Activated T-cell treated with anti-CD3 and anti-CD28 coated beads for 24 hours (primary cell): ENCODE measurements around the gene CUX1.

ENCODE experiments used
- DNase-seq: peaks from one replicate; pipeline ENCODE4 v3.0.0-alpha.2; 2020; ENCODE audit warnings: low read depth

CUX1 gene

DNA sequence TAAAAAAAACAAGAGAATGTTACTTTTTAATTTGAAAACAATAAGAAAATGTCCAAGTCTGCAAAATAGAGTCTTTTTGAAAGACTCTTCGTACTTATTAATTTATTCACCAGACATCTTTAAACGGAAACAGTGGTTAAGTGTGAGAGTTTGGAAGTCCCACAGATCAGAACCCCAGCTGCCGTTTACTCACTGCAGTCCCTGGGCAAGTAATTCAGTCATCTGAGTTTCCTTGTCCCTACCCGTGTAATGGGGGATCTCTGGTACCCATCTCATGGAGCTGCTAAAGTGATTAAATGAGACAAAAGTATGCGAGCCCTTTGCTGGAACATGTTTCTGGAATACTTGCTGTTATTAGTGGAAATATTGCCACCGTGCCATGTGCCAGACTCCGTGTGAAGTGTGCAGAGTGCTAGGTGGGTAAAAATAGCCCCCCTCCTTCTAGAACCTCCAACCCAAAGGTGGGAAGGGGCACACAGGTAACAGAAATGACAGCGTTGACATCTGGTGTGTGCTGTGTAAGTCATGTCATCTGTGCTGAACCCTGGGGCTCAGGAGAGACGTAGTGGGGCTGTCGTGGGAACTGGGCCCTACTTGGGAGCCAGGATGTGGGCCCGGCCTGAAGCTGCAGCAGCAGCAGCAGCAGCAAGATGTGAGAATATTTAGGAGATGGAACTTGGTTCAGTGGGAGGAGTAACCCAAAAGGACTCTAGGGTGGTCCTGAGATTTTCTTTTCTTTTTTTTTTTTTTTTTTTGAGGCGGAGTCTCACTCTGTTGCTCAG is 140.5 kb downstream of the CUX1 start:
- no peak for DNase-seq

DNA sequence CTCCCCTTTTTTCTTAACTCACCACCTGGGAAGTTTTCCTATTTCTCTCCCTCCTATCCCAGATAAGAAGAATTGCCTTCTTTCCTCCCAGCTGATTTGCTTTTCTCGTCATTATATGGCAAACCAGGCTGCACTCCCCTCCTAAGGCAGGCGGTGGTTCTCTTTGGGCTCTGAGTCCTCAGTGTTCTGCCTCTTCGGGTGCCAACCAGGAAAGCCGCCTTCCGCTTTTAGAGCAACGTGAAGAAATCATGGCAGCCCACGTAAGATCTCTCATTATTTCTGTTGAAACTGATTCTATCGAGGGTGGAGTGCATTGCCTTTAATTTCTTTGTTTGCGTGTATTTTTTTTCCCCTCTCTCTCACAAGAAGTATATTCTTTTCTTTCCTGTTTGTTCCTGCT is 141.9 kb downstream of the CUX1 start:
- no peak for DNase-seq

DNA sequence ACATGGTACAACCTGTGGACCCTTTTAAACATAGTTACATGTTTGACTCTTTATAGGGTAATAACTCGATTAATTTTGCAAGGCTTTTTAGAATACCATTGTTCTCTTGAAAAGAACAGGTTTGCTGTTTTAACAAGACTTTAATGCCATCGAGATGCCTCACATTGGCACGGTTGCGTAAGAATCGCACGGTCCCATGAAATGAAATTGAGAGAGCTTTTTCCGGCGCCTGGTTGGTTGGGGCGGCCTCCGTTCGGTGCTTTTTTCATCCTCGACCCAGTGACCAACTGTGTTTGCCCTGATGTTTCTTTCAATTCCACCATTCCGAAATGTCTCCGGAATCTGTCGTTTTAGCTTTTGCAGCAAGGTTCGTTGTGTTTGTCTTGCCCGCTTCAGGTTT is 142.4 kb downstream of the CUX1 start:
- no peak for DNase-seq

DNA sequence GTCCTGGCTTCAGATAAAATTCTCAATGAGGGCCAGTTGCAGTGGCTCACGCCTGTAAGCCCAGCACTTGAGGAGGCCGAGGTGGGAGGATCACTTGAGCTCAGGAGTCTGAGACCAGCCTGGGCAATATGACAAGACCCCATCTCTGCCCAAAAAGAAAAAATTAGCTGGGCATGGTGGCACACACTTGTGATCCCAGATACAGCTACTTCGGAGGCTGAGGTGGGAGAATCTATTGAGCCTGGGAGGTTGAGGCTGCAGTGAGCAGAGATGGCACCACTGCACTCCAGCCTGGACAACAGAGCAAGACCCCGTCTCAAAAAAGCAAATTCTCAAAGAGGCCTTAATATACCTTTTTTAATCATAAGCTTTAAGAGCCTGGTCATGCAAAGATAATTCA is 142.9 kb downstream of the CUX1 start:
- no peak for DNase-seq

DNA sequence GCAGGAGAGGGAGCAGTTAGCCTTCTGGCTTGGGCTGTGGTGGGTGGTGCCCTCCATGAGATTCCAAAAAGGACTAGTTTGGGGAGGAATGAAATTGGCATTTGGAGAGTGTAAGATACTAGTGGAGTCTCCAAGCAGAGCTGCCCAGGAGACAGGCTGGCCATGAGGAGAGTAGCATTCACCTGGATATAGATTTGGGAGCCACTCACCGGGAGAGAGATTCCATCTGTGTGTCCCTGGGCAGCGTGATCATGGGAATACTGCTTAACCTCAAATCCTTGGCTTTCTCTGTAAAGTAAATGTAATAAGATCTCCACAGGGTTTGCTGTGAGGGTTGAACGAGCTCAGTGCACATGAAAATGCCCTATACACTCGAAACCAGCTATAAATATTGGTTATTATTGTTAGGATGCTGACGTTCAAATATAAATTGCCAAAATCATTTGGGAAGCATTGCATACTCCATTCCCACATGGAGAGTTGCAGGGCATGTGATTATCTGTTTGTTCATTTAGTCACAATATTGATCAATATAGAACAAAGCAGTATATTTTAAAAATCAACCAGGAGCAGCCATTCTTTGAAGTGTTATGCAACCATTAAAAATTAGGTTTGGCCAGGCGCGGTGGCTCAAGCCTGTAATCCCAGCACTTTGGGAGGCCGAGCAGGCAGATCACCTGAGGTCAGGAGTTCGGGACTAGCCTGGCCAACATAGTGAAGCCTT is 143.7 kb downstream of the CUX1 start:
- no peak for DNase-seq

DNA sequence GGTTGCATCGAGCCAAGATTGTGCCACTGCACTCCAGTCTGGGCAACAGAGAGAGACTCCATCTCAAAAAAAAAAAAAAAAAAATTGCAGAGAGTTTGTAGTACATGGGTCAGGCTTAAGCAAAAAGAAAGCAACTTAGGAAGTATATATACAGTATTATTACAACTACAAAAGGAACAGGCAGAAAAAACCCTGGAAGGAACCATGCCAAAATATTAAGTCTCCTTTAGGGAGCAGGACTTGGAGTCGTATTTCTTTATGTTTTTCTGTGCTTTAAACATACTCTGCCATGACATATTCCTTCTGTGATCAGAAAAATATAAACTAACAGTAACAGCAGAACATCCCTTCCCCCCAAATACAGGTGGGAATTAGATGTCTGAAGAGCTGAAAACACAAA is 144.4 kb downstream of the CUX1 start:
- no peak for DNase-seq

DNA sequence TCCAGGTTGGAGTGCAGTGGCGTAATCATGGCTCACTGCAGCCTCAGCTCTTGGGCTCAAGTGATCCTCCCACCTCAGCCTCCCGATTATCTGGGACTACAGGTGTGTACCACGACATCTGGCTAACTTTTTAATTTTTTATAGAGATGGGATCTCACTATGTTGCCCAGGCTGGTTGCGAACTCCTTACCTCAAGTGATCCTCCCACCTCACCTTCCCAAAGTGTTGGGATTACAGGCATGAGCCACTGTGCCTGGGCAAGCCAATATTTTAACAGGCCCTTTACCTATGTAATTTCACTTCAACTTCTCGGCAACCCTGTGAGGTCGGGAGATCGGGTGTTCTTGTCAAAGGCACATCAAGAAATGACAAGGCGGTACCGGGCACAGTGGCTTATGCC is 146.3 kb downstream of the CUX1 start:
- DNase-seq: no peak

DNA sequence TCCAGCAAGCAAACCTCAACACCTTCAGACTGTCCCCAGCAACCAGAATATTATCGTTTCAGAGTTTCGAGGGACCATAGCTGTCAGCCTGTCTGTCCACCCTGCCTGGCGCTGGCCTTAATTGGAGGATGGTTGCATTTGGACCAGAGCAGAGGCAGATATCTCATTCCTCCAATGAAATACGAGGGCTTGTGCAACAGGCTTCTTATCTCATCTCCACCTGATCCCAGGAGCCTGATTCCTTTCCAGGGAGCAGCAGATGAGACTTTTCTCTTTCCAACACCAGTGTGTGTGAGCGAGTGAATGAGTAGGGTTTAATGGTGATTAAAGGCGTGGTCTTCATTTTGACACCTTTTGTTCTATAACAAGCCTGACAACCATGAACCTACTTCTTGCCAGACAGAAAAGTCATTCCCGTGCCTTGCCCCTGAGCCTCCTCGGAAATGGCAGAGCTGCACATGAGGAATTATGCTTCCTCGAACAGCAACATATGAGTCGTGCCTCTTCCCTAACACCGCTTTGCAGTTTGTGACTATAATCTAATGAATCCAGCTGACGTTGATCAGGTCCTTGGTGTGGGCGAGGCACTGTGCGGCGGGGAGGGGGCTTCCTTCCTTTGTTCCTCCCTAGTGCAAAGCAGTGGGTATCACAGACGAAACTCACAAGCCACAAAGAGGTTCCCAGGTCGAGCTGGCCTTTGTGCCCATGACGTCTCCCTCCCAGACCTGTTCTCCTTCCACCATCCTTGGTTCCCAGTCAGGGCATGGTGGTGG is 147.4 kb downstream of the CUX1 start:
- no peak for DNase-seq

DNA sequence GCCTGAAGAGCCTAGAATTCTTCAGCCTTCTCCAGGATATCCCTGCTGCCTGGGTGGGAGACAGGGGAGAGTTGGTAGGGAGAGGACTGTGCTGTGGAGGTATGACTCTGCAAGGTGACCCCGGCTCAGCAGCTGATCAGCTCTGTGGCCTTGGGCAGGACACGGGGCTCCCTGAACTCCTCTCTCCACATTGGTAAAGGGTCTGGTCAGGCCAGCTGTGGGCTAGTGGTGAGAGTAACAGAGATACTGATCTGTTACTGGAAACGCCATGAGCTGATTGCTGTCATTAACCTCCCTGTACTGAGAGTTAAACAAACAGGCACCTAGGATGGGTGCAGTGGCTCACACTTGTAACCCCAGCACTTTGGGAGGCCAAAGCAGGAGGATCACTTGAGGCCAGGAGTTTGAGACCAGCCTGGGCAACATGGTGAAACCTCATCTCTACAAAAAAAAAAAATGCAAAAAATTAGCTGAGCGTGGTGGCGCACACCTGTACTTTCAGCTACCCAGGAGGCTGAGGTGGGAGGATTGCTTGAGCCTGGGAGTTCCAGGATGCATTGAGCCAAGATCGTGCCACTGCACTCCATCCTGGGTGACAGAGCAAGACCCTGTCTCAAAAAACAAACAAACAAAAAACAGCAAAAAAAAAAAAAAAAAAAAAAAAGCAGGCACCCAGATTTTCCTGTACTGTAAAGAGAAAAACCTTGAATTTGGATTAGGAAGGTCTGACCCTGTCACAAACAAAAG is 151.5 kb downstream of the CUX1 start:
- no peak for DNase-seq

DNA sequence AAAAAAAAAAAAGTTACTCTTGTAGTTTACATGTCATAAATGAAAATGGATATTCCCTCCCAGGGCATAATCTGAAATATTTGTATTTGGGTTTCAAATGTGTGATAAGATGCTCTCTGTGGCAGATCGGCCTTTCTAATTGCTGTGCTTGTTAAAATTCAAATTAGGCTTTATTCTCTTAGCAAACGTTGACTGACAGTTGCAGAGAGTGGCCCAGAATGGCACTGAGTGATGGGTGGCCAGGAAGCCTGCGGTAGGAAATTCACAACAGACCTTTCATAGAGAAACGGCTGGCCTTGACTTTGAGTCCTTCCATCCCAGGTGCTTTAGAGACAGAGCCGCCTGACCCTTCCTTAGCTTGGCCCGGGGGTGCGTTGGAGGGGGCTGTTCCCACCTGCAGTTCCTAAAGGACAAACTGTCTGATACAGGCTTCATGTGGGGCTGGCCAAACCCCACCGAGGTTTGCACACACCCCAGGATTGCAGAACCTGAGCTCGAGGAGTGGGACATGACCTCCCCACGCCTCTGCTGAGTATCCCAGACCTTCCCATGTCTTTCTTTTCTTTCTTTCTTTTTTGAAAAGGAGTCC is 152.7 kb downstream of the CUX1 start:
- DNase-seq: no peak

DNA sequence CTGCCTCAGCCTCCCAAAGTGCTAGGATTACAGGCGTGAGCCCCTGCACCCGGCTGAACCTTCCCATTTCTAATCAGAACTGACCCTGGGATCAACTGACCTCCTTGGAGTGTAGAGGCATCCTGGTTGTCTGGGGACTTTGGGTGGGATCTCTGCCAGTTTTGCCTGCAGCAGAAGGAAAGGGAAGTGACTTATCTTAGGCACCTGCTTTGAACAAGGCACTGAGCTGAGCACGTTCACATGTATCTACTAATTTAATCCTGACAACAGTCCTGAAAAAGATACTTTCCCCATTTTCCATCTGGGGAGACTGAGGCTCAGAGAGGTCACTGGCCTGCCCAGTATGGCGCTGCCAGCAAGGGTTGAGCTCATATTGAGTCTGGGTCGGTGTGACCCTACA is 153.4 kb downstream of the CUX1 start:
- no peak for DNase-seq

DNA sequence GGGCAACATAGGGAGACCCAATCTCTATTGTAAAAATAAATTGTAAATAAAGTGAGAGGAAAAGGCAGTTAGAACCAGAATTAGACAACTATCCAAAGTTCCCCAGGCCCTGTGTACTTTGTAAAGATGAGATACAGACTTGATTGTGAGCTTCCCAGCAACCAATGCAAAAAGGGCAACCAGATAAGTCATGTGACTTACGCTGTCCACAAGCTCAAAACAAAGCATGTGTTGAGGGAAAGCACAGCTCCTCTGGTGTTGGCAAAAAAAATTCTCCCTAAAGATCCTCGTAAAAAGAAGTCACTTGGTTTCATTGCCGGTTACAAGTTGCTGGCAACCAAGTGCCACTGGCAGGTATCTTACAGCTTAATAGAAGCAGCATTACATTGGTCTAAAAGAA is 154.0 kb downstream of the CUX1 start:
- DNase-seq: no peak

DNA sequence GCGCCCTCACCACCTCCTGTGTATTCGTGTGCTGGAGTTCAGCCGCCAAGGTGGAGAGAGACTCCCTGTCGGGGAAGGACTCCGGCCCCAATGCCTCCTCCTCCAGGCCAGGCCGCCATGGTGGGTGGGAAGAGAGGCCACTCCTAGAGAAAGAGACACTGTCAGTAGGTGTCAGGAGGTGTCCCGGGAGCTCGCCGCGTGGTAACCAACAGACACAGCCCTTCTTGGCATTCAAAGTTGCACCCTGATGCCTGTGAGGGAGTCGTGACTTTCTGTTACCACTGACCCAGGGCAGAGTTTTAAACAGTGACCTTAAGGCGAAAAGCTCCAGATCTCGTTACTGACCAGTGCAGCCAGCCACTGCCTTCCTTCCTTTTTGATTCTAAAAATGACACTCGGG is 155.2 kb downstream of the CUX1 start:
- DNase-seq: no peak

DNA sequence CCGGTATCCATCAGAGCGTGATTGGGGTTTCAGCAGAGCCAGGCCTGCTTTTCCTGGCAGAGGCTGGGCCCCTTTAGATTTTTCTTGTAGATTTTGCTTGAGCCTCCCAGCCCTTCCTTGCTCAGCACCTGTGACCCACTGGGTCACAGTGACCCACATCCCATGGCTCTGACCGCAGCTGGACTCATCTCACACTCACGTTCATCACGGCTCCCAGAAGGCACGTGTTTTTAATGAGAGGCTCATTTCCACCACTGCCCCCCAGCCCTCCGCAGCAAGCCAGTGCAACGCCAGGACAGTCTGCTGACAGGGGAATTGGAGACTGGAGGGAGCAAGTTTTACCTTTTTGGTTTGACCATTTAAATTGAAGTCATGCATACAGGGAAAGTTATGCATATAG is 155.7 kb downstream of the CUX1 start:
- no peak for DNase-seq

DNA sequence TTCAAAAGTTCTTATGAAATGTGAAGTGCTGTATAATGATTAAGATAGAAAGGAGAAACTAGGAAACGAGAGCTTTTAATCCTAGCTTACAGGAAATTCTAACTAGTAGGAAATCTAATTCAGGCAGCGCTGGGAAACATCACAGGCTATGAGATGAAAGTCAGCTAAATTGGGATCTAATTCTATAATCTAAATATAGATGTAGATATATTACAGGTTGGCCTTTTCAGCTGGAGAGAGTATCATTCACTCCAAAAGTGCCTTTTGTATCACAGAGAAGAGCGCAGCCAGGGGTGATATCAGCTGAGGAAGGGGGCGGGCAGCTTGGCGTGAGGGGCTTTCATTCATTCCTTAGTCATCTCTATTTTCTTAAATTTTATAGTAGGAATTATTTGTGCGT is 157.0 kb downstream of the CUX1 start:
- DNase-seq: no peak

DNA sequence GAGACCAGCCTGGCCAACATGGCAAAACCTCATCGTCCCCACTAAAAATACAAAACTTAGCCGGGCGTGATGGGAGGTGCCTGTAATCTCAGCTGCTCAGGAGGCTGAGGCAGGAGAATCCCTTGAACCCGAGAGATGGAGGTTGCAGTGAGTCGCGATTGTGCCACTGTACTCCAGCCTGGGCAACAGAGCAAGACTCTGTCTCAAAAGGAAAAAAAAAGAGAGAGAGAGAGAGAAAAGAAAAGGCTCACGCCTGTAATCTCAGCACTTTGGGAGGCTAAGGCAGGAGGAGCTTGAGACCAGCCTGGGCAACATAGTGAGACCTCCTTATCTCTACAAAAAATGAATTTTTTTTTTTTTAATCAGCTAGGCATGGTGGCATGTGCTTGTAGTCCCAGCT is 157.6 kb downstream of the CUX1 start:
- DNase-seq: no peak

DNA sequence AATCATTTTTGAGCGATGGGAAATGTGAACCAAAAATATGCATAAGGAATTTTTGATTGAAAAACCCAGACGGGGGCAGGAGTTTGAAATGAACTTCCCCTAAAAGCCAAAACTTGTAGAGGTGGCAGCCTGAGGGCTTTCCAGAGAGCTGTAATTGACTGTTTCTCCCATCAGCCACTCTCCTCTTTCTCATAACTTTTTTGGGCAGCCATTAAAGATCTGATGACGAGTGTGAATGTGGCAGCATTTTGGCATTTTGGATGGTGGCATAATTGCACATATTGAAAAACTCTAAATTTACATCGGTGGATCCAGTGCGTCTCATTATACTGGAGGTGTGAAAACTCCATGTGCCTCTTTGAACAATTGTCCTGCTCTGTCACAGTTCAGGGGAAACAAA is 159.0 kb downstream of the CUX1 start:
- DNase-seq: no peak

DNA sequence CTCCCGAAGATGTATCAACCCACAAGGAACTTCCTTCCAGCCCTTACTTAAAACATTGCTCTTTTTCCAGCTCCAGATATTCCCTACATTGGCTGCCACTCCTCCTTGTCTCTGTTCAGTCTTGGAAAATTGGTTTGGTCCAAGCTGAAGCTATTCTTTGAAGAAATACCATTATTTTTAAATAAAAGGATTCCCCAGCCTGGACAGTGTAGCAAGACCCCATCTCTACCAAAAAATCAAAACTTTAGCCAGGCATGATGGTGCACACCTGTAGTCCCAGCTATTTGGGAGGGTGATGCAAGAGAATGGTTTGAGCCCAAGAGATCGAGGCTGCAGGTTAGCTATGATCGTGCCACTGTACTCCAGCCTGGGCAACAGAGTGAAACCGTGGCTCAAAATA is 159.8 kb downstream of the CUX1 start:
- DNase-seq: no peak

DNA sequence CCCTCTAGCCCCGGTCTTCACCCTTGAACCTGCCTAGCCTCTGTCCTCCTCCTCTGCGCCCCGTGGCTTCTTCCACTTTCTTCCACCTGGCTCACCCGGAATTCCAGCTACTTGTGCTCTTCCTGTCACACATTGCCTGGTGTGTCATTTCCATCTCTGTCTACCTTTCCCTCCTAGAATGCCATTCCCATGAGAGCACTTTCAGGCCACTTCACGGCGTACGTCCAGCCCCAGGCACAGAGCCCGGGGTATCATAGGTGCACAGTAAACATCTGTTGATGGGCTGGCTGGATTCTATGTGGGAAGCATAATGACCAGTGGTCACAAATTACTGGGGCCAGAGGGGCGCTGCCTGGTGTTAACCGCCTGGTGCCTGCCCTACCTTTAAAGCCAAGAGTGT is 161.3 kb downstream of the CUX1 start:
- no peak for DNase-seq

DNA sequence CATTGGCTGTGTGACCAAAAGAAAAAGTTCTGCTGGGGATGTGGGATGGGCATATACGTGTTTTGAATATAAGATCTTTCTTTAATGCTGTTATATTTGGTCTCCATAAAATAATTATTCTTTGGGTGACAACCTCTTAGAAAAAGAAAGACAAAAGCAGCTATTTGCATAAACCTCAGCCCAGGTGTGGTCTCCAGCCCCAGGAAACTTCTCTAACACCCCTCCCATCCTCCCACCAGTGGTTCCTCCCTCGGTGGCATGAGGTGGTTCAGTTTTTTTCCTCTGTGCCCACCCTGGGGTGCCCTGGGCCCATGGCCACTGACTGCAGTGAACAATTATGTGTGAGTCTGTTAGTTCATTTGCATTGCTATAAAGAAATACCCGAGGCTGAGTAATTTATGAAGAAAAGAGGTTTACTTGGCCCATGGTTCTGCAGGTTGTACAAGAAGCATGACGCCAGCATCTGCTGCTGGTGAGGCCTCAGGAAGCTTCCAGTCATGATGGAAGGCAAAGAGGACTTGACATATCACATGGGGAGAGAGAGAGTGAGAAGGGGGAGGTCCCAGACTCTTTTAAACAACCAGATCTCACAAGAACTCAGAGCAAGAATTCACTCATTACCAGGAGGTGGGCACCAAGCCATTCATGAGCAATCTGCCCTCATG is 165.9 kb downstream of the CUX1 start:
- DNase-seq: no peak

DNA sequence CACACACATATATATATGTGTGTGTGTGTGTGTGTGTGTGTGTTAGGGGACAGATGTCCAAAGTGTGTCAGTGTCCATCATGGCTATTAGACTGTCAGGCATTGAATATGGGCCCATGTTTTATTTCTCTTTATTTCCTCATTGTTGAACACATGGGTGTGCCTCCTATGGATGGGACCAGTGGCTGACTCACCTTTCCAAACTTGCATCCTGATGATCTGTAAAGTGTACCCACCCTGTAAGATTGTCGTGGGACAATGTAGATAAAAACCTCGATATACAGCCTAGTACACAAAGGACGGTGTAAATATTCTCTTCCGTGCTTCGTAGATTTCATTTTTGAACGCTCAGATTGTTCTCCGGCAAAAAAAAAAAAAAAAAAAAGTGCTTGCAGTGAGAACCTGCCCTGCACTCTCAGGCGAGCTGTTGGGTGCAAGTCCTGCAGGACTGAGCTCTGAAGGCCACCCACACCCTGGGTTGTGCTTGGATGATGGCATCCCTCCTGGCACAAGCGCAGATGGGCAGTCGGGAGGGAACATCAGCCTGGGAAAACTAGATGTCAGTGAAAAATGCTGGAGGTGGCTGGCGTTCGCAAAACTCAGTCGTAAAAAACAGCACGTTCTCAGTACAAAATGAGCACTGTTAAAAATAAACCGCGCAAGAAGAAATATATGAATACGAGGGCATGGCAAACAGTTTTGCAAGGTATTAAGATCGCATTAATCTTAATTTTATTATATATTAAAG is 166.9 kb downstream of the CUX1 start:
- no peak for DNase-seq
